Natural killer cell (primary cell): ENCODE data around the gene WNT4. TPM values are rescaled to one million over a fixed set of nuclear protein-coding genes. Genes with fewer than 3 reads are reported as not detected.

ENCODE experiments used
- ATAC-seq, 3 donors: fragments of 150-1000 bp in 2 of 3; fragments of 200-7000 bp in 1 of 3; cut with Tn5 transposase; 1 replicate in 1 of 3; 2 replicates in 2 of 3; pipeline ENCODE4 v1.10.0; 2021; ENCODE audit warnings: mild to moderate bottlenecking in 2 of 3, moderate library complexity in 2 of 3
- DNase-seq, 2 donors: peaks; one replicate each; pipeline versions ENCODE4 v3.0.0 to v3.0.0-alpha.2; 2013 to 2021; ENCODE audit warnings: mixed read lengths in 1 of 2
- H3K27ac ChIP-seq: one replicate; pipeline ENCODE4 v1.5.1; 2013; ENCODE audit warnings: mild to moderate bottlenecking, low read length
- H3K27me3 ChIP-seq: one replicate; pipeline ENCODE4 v1.6.1; 2013; ENCODE audit warnings: low read length; ENCODE audit not compliant: control insufficient read depth, insufficient read depth
- H3K36me3 ChIP-seq: one replicate; pipeline ENCODE4 v1.6.1; 2013; ENCODE audit warnings: low read length; ENCODE audit not compliant: control insufficient read depth, insufficient read depth
- H3K4me1 ChIP-seq: one replicate; pipeline ENCODE4 v1.6.1; 2013; ENCODE audit warnings: low read length; ENCODE audit not compliant: control insufficient read depth, insufficient read depth
- H3K4me3 ChIP-seq: one replicate; pipeline ENCODE4 v1.5.1; 2013; ENCODE audit warnings: low read length
- H3K9me3 ChIP-seq: one replicate; pipeline ENCODE4 v1.6.1; 2013; ENCODE audit warnings: low read length; ENCODE audit not compliant: control insufficient read depth, insufficient read depth
- H3K27ac Mint-ChIP-seq, 2 donors: one replicate each; pipeline ENCODE4 v1.8.0; 2022; ENCODE audit warnings: mild to moderate bottlenecking in 2 of 2, mixed read lengths in 2 of 2, moderate library complexity in 1 of 2
- H3K27me3 Mint-ChIP-seq, 2 donors: one replicate each; pipeline ENCODE4 v1.8.0; 2022; ENCODE audit warnings: low read depth in 2 of 2, mixed read lengths in 2 of 2
- H3K36me3 Mint-ChIP-seq: one replicate; pipeline ENCODE4 v1.8.0; 2022; ENCODE audit warnings: mixed read lengths
- H3K4me1 Mint-ChIP-seq, 2 donors: one replicate each; pipeline ENCODE4 v1.8.0; 2022; ENCODE audit warnings: mixed read lengths in 2 of 2
- H3K4me3 Mint-ChIP-seq: one replicate; pipeline ENCODE4 v1.8.0; 2022; ENCODE audit warnings: mild to moderate bottlenecking, moderate library complexity, mixed read lengths
- H3K9me3 Mint-ChIP-seq, 2 donors: one replicate each; pipeline ENCODE4 v1.8.0; 2022; ENCODE audit warnings: mixed read lengths in 2 of 2
- CTCF ChIP-seq: fragments of 200-600 bp; IDR thresholded peaks from one replicate; pipeline ENCODE4 v1.8.0; 2022; ENCODE audit warnings: antibody characterized with exemption
- WGBS: methylation state at CpG from one replicate; pipeline ENCODE4 v1.1.7; 2013; ENCODE audit warnings: missing lambda C conversion rate; ENCODE audit not compliant: insufficient coverage; 5-methylcytosine and 5-hydroxymethylcytosine counted together
- intact Hi-C: fragments of 100-400 bp; cut with micrococcal nuclease; formaldehyde crosslinking; loops from one replicate; pipeline ENCODE4 v1.14.2; 2022
- total RNA-seq, 4 donors: library from RNA; stranded (reverse); fragments of 120-200 nt in 1 of 4; gene quantifications; one replicate each; pipeline versions ENCODE4 v1.2.3 to v1.2.4, GENCODE V29; 2013 to 2022

WNT4 gene
- total RNA-seq, 3 donors from 2014 or later (not counting 1 experiment from before 2014, with no cell fraction given) = not detected

- WGBS = 17% methylated on average over 4 of the region's 4 CpGs
- H3K27ac Mint-ChIP-seq = peak overlapping the region in 1 of 2 donors; percentile 47
- TF ChIP-seq CTCF = no peak
- H3K27ac ChIP-seq = no peak overlapping the region
- peaks cover 10% of the 10 kb centered on the region for H3K4me1 ChIP-seq
- no peaks in the 10 kb centered on the region for H3K36me3 ChIP-seq
- ATAC-seq (peak in 1 of 3 donors; percentile 50), DNase-seq (no peak)
- H3K36me3 Mint-ChIP-seq = no peaks in the 10 kb centered on the region
- intact Hi-C loops = no loop called here
- no peaks in the 10 kb centered on the region for H3K27me3 Mint-ChIP-seq
- H3K9me3 ChIP-seq = no peaks in the 10 kb centered on the region
- no peaks in the 10 kb centered on the region for H3K27me3 ChIP-seq
- H3K4me3 ChIP-seq = no peak overlapping the region
- peaks cover 11% of the 10 kb centered on the region in 2 donors for H3K4me1 Mint-ChIP-seq
- H3K4me3 Mint-ChIP-seq = no peak overlapping the region
- H3K9me3 Mint-ChIP-seq = no peaks in the 10 kb centered on the region
These were observed 25.6 kb upstream of the WNT4 start for GRCh38 chr1:22168412-22168973.

GRCh38 chr1:22166439-22166838 is 23.5 kb upstream of the WNT4 start:
- DNase-seq (no peak), ATAC-seq (no peak)
- H3K4me1 Mint-ChIP-seq = peaks cover 11% of the 10 kb centered on the region in 2 donors
- Histone ChIP-seq H3K4me1 (peaks cover 10% of the 10 kb centered on the region), H3K36me3 (no peaks in the 10 kb centered on the region), H3K9me3 (no peaks in the 10 kb centered on the region), H3K4me3 (no peak overlapping the region), H3K27ac (no peak overlapping the region), H3K27me3 (no peaks in the 10 kb centered on the region)
- no peaks in the 10 kb centered on the region for H3K36me3 Mint-ChIP-seq
- no CpG with 5 or more reads among the region's 1 CpG for WGBS
- no peak overlapping the region for H3K27ac Mint-ChIP-seq
- H3K4me3 Mint-ChIP-seq = no peak overlapping the region
- H3K9me3 Mint-ChIP-seq = no peaks in the 10 kb centered on the region
- no peak for TF ChIP-seq CTCF
- H3K27me3 Mint-ChIP-seq = no peaks in the 10 kb centered on the region
- intact Hi-C loops = no loop called here

- Histone ChIP-seq H3K36me3 (no peaks in the 10 kb centered on the region), H3K9me3 (no peaks in the 10 kb centered on the region), H3K4me3 (no peak overlapping the region), H3K4me1 (peaks cover 10% of the 10 kb centered on the region), H3K27me3 (no peaks in the 10 kb centered on the region), H3K27ac (no peak overlapping the region)
- H3K4me1 Mint-ChIP-seq = peaks cover 11% of the 10 kb centered on the region in 2 donors
- no peak for TF ChIP-seq CTCF
- H3K27ac Mint-ChIP-seq = no peak overlapping the region
- H3K27me3 Mint-ChIP-seq = no peaks in the 10 kb centered on the region
- H3K36me3 Mint-ChIP-seq = no peaks in the 10 kb centered on the region
- no peak for DNase-seq
- no peaks in the 10 kb centered on the region for H3K9me3 Mint-ChIP-seq
- WGBS = 70% methylated on average over 12 of the region's 14 CpGs
- ATAC-seq = no peak
- no peak overlapping the region for H3K4me3 Mint-ChIP-seq
- intact Hi-C loops = no loop called here
These were observed 22.2 kb upstream of the WNT4 start for GRCh38 chr1:22164841-22165808.
